Measurements from ENCODE around the gene PAX6. TPM values are rescaled to one million over a fixed set of nuclear protein-coding genes. Genes with fewer than 3 reads are reported as not detected.

Gene PAX6
- total RNA-seq, 2 experiments from 2014 or later: not detected

DNA sequence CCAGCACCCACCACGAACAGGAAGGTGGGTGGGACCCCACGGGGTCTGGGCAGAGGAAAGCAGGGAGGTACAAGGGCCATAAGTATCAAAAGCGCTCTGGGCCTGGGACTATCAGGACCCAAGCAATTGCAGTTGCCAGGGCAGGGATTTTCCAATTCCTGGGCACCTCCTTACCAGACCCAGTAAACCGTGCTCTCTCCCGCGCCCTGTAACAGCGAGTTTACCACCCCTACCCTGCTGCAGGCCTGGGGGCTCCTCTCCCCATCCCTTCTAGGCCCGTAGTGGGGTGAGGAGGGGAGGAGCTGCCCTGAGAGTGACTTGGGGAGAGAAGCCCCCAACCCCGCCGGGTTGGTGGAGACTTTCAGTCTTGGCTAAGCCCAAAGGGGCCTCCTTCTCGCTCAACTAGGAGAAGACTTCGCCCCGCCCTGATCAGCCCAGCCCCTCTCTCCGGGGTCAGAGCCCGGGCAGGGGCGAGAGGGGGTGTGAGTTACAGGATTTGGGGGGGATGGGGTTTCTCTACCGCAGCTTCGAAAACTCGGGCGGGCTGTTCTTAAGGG lies 5.4 kb downstream of the PAX6 start:
- H3K4me2 ChIP-seq (ENCODE audit: low read length): no peak overlapping the region

DNA sequence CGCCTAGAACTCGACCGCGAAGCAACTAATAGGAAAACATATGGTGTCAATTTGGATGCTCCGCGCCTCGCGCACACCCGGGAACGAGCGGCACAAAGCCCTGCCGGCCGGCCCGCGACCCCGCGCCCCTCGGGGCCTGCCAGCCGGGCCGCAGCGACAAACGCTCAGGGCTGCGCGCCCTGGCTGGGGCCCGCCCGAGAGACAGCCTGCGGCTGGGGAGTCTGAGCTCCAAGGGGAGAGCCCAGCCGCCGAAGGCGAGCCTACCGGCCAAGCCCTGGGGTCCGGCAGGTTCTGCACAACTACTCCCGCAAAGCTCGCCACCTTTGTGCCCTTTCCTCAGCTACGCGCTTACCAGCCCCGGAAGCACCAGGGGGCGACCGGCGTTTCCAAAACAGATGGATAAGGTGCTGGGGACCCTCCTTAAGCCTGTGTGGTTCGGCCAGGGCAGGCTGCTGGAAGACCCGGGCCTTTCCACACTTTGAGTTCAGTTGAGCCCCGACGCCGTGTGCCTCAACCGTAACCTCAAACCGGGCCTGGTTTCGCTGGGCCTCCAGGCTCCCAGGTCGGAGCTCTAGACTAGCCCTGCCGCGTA lies 6.0 kb downstream of the PAX6 start:
- CTCF ChIA-PET (ENCODE audit: unreplicated experiment): no interaction called here
- H3K4me3 ChIP-seq (ENCODE audit: low read depth, low read length, poor library complexity, severe bottlenecking): no peak overlapping the region
- POLR2A ChIA-PET: no interaction called here
- no peaks in the 10 kb centered on the region for H3K79me2 ChIP-seq (ENCODE audit: insufficient read depth, low read depth, low read length)
- no peak overlapping the region for H2AFZ ChIP-seq (ENCODE audit: low read length)
- no peak overlapping the region for H3K27ac ChIP-seq (ENCODE audit: low read depth, low read length, poor library complexity, severe bottlenecking)
- no peaks in the 10 kb centered on the region for H3K9me3 ChIP-seq (ENCODE audit: low read length)
- no peaks in the 10 kb centered on the region for H3K4me1 ChIP-seq (ENCODE audit: insufficient read depth, low read length, poor library complexity, severe bottlenecking)
- no peak for TF ChIP-seq EZH2phosphoT487 (IDR thresholded peaks at IDR 0.05; ENCODE audit: borderline replicate concordance, low read depth, low read length)
- TF ChIP-seq, protein P1, sequence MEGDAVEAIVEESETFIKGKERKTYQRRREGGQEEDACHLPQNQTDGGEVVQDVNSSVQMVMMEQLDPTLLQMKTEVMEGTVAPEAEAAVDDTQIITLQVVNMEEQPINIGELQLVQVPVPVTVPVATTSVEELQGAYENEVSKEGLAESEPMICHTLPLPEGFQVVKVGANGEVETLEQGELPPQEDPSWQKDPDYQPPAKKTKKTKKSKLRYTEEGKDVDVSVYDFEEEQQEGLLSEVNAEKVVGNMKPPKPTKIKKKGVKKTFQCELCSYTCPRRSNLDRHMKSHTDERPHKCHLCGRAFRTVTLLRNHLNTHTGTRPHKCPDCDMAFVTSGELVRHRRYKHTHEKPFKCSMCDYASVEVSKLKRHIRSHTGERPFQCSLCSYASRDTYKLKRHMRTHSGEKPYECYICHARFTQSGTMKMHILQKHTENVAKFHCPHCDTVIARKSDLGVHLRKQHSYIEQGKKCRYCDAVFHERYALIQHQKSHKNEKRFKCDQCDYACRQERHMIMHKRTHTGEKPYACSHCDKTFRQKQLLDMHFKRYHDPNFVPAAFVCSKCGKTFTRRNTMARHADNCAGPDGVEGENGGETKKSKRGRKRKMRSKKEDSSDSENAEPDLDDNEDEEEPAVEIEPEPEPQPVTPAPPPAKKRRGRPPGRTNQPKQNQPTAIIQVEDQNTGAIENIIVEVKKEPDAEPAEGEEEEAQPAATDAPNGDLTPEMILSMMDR (conservative IDR thresholded peaks at IDR 0.05; ENCODE audit: low read length): no peak
- H3K36me3 ChIP-seq (ENCODE audit: insufficient read depth, low read length): no peaks in the 10 kb centered on the region
- no peaks in the 10 kb centered on the region for H4K20me1 ChIP-seq (ENCODE audit: insufficient read depth, low read length)
- no peak overlapping the region for H3K4me2 ChIP-seq (ENCODE audit: low read length)
- no peaks in the 10 kb centered on the region for H3K9me2 ChIP-seq (ENCODE audit: insufficient read depth, low read length)
- no TSS peak for BruUV-seq (replicated peaks)
- intact Hi-C loops (cut with micrococcal nuclease; ENCODE audit: unreplicated experiment): no loop called here
- no peak for DNase-seq (ENCODE audit: low spot score)

More for the DNA sequence above, 5.4 kb downstream of the PAX6 start:
- Histone ChIP-seq H3K9me2 (ENCODE audit: insufficient read depth, low read length) (no peaks in the 10 kb centered on the region), H3K79me2 (ENCODE audit: insufficient read depth, low read depth, low read length) (no peaks in the 10 kb centered on the region), H2AFZ (ENCODE audit: low read length) (no peak overlapping the region), H3K4me1 (ENCODE audit: insufficient read depth, low read length, poor library complexity, severe bottlenecking) (no peaks in the 10 kb centered on the region), H4K20me1 (ENCODE audit: insufficient read depth, low read length) (no peaks in the 10 kb centered on the region), H3K27ac (ENCODE audit: low read depth, low read length, poor library complexity, severe bottlenecking) (no peak overlapping the region), H3K36me3 (ENCODE audit: insufficient read depth, low read length) (no peaks in the 10 kb centered on the region), H3K4me3 (ENCODE audit: low read depth, low read length, poor library complexity, severe bottlenecking) (no peak overlapping the region), H3K9me3 (ENCODE audit: low read length) (no peaks in the 10 kb centered on the region)
- ChIA-PET POLR2A (no interaction called here), CTCF (ENCODE audit: unreplicated experiment) (no interaction called here)
- TF ChIP-seq, protein P1 (conservative IDR thresholded peaks at IDR 0.05; ENCODE audit: low read length): no peak
- no peak for TF ChIP-seq EZH2phosphoT487 (IDR thresholded peaks at IDR 0.05; ENCODE audit: borderline replicate concordance, low read depth, low read length)
- BruUV-seq (replicated peaks): no TSS peak
- no peak for DNase-seq (ENCODE audit: low spot score)
- intact Hi-C loops (cut with micrococcal nuclease; ENCODE audit: unreplicated experiment): no loop called here

DNA sequence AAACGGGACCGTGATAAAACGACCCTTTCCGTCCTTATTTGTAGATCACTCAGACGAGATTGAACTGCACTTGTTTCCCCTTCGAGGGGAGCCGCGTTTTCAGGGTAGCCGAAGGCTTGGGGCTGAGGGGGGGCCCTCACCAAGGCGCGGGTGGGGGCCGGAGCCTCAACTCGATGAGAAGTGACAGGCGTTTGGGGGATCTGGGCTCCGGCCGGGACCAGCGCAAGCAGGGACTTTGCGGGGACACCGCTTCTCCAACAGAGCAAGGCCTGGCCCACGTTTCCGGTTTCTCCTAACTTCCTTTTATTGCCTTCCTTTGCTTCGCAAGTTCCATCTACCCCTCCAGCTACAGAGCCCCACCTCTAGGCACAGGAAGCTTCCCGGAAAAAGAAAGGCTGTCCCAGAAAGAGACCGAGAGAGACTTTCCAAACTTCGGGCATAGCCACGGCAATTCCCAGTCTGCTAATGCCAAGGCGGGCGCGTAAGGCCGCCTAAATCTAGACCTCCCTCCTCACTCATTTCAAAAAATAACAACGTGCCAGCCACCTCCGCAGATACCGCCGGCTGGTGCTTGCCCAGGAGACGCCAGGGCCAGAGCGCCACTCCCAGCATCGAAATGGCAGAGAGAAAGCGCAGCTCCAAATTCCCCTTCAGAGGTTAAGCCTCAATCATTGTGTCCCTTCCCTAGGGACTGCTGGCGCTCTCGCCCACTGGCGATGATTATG lies 6.6 kb downstream of the PAX6 start:
- intact Hi-C loops (cut with micrococcal nuclease; ENCODE audit: unreplicated experiment): no loop called here
- ChIA-PET POLR2A (no interaction called here), CTCF (ENCODE audit: unreplicated experiment) (no interaction called here)
- H3K79me2 ChIP-seq (ENCODE audit: insufficient read depth, low read depth, low read length): no peaks in the 10 kb centered on the region
- H3K36me3 ChIP-seq (ENCODE audit: insufficient read depth, low read length): no peaks in the 10 kb centered on the region
- no peaks in the 10 kb centered on the region for H3K9me2 ChIP-seq (ENCODE audit: insufficient read depth, low read length)
- H4K20me1 ChIP-seq (ENCODE audit: insufficient read depth, low read length): no peaks in the 10 kb centered on the region
- H2AFZ ChIP-seq (ENCODE audit: low read length): no peak overlapping the region
- no peak overlapping the region for H3K4me2 ChIP-seq (ENCODE audit: low read length)
- no peaks in the 10 kb centered on the region for H3K4me1 ChIP-seq (ENCODE audit: insufficient read depth, low read length, poor library complexity, severe bottlenecking)
- H3K27ac ChIP-seq (ENCODE audit: low read depth, low read length, poor library complexity, severe bottlenecking): no peak overlapping the region
- no peak for DNase-seq (ENCODE audit: low spot score)
- no peaks in the 10 kb centered on the region for H3K9me3 ChIP-seq (ENCODE audit: low read length)
- TF ChIP-seq, protein P1 (conservative IDR thresholded peaks at IDR 0.05; ENCODE audit: low read length): no peak
- no peak for TF ChIP-seq EZH2phosphoT487 (IDR thresholded peaks at IDR 0.05; ENCODE audit: borderline replicate concordance, low read depth, low read length)
- BruUV-seq (replicated peaks): no TSS peak
- no peak overlapping the region for H3K4me3 ChIP-seq (ENCODE audit: low read depth, low read length, poor library complexity, severe bottlenecking)

All from OCI-LY7 (cell line).